C4-2B (cell line): ENCODE measurements around the gene FNDC1.

Experiments
- ZFX ChIP-seq: fragments of 450-650 bp; IDR thresholded peaks from 2 replicates; pipeline ENCODE4 v1.6.1; 2017
- TF ChIP-seq, protein P1 (sequence below): fragments of 450-650 bp; conservative IDR thresholded peaks from 2 replicates; pipeline ENCODE4 v1.5.1; 2017; ENCODE audit warnings: mild to moderate bottlenecking

- TF ChIP-seq, protein P1, sequence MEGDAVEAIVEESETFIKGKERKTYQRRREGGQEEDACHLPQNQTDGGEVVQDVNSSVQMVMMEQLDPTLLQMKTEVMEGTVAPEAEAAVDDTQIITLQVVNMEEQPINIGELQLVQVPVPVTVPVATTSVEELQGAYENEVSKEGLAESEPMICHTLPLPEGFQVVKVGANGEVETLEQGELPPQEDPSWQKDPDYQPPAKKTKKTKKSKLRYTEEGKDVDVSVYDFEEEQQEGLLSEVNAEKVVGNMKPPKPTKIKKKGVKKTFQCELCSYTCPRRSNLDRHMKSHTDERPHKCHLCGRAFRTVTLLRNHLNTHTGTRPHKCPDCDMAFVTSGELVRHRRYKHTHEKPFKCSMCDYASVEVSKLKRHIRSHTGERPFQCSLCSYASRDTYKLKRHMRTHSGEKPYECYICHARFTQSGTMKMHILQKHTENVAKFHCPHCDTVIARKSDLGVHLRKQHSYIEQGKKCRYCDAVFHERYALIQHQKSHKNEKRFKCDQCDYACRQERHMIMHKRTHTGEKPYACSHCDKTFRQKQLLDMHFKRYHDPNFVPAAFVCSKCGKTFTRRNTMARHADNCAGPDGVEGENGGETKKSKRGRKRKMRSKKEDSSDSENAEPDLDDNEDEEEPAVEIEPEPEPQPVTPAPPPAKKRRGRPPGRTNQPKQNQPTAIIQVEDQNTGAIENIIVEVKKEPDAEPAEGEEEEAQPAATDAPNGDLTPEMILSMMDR = no peak
- no peak for TF ChIP-seq ZFX
Measured at GRCh38 chr6:159304641-159305040, 135.4 kb downstream of the FNDC1 start.
